A549 (cell line): ENCODE measurements around the gene ASB1. TPM values are rescaled to one million over a fixed set of nuclear protein-coding genes. Genes with fewer than 3 reads are reported as not detected.

Experiments
- ATAC-seq, 2 experiments: fragments of 200-7000 bp in 1 of 2; fragments of >200 bp in 1 of 2; cut with Nextera tagmentation in 1 of 2; cut with Tn5 transposase in 1 of 2; 3 replicates each; pipeline versions ENCODE4 v1.8.0 to v1.9.1; 2018 to 2020; ENCODE audit warnings: mild to moderate bottlenecking in 1 of 2, moderate library complexity in 1 of 2
- CTCF ChIA-PET: fragments of 300-600 bp; sonication (Branson Sonifier 250); formaldehyde crosslinking; extraction: SDS; loops from one replicate; lab custom pipeline; 2021; ENCODE audit warnings: antibody characterized with exemption, inconsistent platforms; lab: Yijun Ruan, JAX
- POLR2A ChIA-PET: fragments of 350-600 bp; formaldehyde crosslinking; extraction: SDS; loops from one replicate; lab custom pipeline; 2021; ENCODE audit warnings: antibody characterized with exemption, inconsistent platforms; lab: Yijun Ruan, JAX
- DNase-seq, 2 experiments: peaks; one replicate each; pipeline versions ENCODE4 v3.0.0 to v3.0.0-alpha.2; 2011 to 2016; ENCODE audit warnings: low read depth in 1 of 2, low spot score in 1 of 2
- FAIRE-seq: peaks from 2 replicates; lab custom pipeline; 2011; peaks lifted over from hg19 to GRCh38; lab: Jason Lieb, UNC
- H3K27ac ChIP-seq, 2 experiments: fragments of >200 bp; sonication (Bioruptor Twin); formaldehyde crosslinking; 3 replicates each; pipeline ENCODE4 v1.5.1; 2016 to 2017
- H3K4me1 ChIP-seq: fragments of >200 bp; sonication (Bioruptor Twin); formaldehyde crosslinking; 3 replicates; pipeline ENCODE4 v1.6.1; 2016
- H3K4me2 ChIP-seq: fragments of >200 bp; sonication (Bioruptor Twin); formaldehyde crosslinking; 3 replicates; pipeline ENCODE4 v1.6.1; 2016
- H3K4me3 ChIP-seq: fragments of >200 bp; sonication (Bioruptor Twin); formaldehyde crosslinking; 3 replicates; pipeline ENCODE4 v1.5.1; 2016
- H3K9me3 ChIP-seq: fragments of >200 bp; sonication (Bioruptor Twin); formaldehyde crosslinking; 3 replicates; pipeline ENCODE4 v1.6.1; 2016
- ATOH8 ChIP-seq: fragments of 250-450 bp; sonication (Bioruptor Pico); IDR thresholded peaks from 2 replicates; pipeline ENCODE4 v1.5.0; 2020; ENCODE audit warnings: low read depth, mild to moderate bottlenecking, moderate library complexity
- BCL3 ChIP-seq: fragments of >200 bp; sonication (Bioruptor Twin); formaldehyde crosslinking; IDR thresholded peaks from 3 replicates; pipeline ENCODE4 v1.6.1; 2016
- CBX2 ChIP-seq: fragments of 200-600 bp; sonication (generic); IDR thresholded peaks from 2 replicates; pipeline ENCODE4 v1.6.1; 2016; ENCODE audit warnings: low read depth, mild to moderate bottlenecking, borderline replicate concordance
- CBX8 ChIP-seq: fragments of 200-600 bp; sonication (generic); IDR thresholded peaks from 2 replicates; pipeline ENCODE4 v1.6.1; 2016
- E2F6 ChIP-seq: IDR thresholded peaks from 2 replicates; pipeline ENCODE4 v1.6.1; 2012; ENCODE audit warnings: low read depth, borderline replicate concordance
- ELK1 ChIP-seq: fragments of 150-350 bp; IDR thresholded peaks from 2 replicates; pipeline ENCODE4 v1.6.1; 2014; ENCODE audit warnings: low read depth, mild to moderate bottlenecking, low read length
- ESRRA ChIP-seq: fragments of 150-350 bp; IDR thresholded peaks from 2 replicates; pipeline ENCODE4 v1.6.1; 2014; ENCODE audit warnings: mild to moderate bottlenecking, low read length, borderline replicate concordance
- FOSB ChIP-seq: fragments of 250-450 bp; sonication (Bioruptor Pico); IDR thresholded peaks from 2 replicates; pipeline ENCODE4 v1.5.0; 2020; ENCODE audit warnings: mild to moderate bottlenecking, moderate library complexity
- HEYL ChIP-seq: fragments of 250-450 bp; sonication (Bioruptor Pico); IDR thresholded peaks from 2 replicates; pipeline ENCODE4 v1.8.0; 2021; ENCODE audit warnings: mild to moderate bottlenecking, moderate library complexity
- HMGXB4 ChIP-seq: fragments of 250-450 bp; sonication (Bioruptor Pico); IDR thresholded peaks from 2 replicates; pipeline ENCODE4 v1.5.0; 2021; ENCODE audit warnings: mild to moderate bottlenecking, moderate library complexity, borderline replicate concordance
- HOXB5 ChIP-seq: fragments of 250-450 bp; sonication (Bioruptor Pico); IDR thresholded peaks from 2 replicates; pipeline ENCODE4 v1.5.0; 2020; ENCODE audit warnings: mild to moderate bottlenecking, moderate library complexity
- JUNB ChIP-seq: fragments of >200 bp; sonication (Bioruptor Twin); formaldehyde crosslinking; IDR thresholded peaks from 2 replicates; pipeline ENCODE4 v1.6.1; 2016
- MAX ChIP-seq: IDR thresholded peaks from 2 replicates; pipeline ENCODE4 v1.6.1; 2012
- MAZ ChIP-seq: fragments of 150-350 bp; IDR thresholded peaks from 2 replicates; pipeline ENCODE4 v1.6.1; 2014; ENCODE audit warnings: antibody characterized with exemption, low read depth, low read length, borderline replicate concordance
- PHF8 ChIP-seq: fragments of 200-600 bp; sonication (generic); IDR thresholded peaks from 2 replicates; pipeline ENCODE4 v1.6.1; 2016; ENCODE audit warnings: low read depth, mild to moderate bottlenecking, antibody characterized with exemption, moderate library complexity, borderline replicate concordance
- POLR2AphosphoS2 ChIP-seq: conservative IDR thresholded peaks from 2 replicates; pipeline ENCODE4 v1.6.1; 2012; ENCODE audit warnings: low read length, improper control_type of control experiment, inconsistent platforms
- RAD21 ChIP-seq, 2 experiments: fragments of >200 bp in 1 of 2; sonication (Bioruptor Twin) in 1 of 2; formaldehyde crosslinking in 1 of 2; IDR thresholded peaks in 1 of 2; conservative IDR thresholded peaks in 1 of 2; 2 replicates in 1 of 2; 3 replicates in 1 of 2; pipeline ENCODE4 v1.6.1; 2012 to 2018; ENCODE audit warnings: inconsistent platforms in 1 of 2
- RCOR1 ChIP-seq: fragments of 150-350 bp; IDR thresholded peaks from 2 replicates; pipeline ENCODE4 v1.6.1; 2014; ENCODE audit warnings: antibody characterized with exemption, low read length, low read depth
- ZSCAN20 ChIP-seq: fragments of 250-450 bp; sonication (Bioruptor Pico); IDR thresholded peaks from 2 replicates; pipeline ENCODE4 v1.8.0; 2022; ENCODE audit warnings: mild to moderate bottlenecking, moderate library complexity
- WGBS: methylation state at CpG from one replicate; pipeline ENCODE4 v1.1.6; 2017; ENCODE audit errors: missing lambda C conversion rate; 5-methylcytosine and 5-hydroxymethylcytosine counted together
- polyA plus RNA-seq, 4 experiments: library from polyadenylated mRNA; depleted of rRNA in 3 of 4; stranded (reverse); fragments of >200 nt; fragmentation: RNase III in 1 of 4; extraction: RNeasy Plus Mini Kit Qiagen cat#74134 plus additional on column Dnase treatment in 1 of 4; gene quantifications; 2 replicates in 3 of 4; 3 replicates in 1 of 4; pipeline ENCODE4 v1.2.3, GENCODE V29; 2011 to 2017

ASB1 gene
- polyA plus RNA-seq, 2 of the 4 experiments (the other 2 are of a cell fraction), result 24.6 to 42.7 TPM

GRCh38 chr2:238488347-238488826 lies 61.7 kb downstream of the ASB1 start (continued):
- no peak for TF ChIP-seq PHF8
- TF ChIP-seq ESRRA, result no peak
- TF ChIP-seq MAZ, result no peak
- TF ChIP-seq JUNB, result no peak
- TF ChIP-seq CBX2, result no peak
- no peak for TF ChIP-seq ELK1
- TF ChIP-seq ATOH8 (CRISPR knock-in tag), result no peak
- no peak for TF ChIP-seq HEYL (CRISPR knock-in tag)
- TF ChIP-seq HMGXB4 (CRISPR knock-in tag), result no peak

- WGBS, result 77% methylated on average over 5 of the region's 14 CpGs
- no peak for FAIRE-seq
- DNase-seq, result no peak
- ChIA-PET CTCF (no interaction called here), POLR2A (no interaction called here)
- TF ChIP-seq HOXB5 (no peak), FOSB (CRISPR knock-in tag) (no peak)
- no peak for ATAC-seq
- H3K4me3 ChIP-seq, result no peak overlapping the region
- no peak overlapping the region for H3K4me2 ChIP-seq
- no peaks in the 10 kb centered on the region for H3K4me1 ChIP-seq
- no peaks in the 10 kb centered on the region for H3K9me3 ChIP-seq
- no peak overlapping the region for H3K27ac ChIP-seq
Observed at GRCh38 chr2:238489431-238489830, 62.7 kb downstream of the ASB1 start.

- POLR2A ChIA-PET, result no interaction called here
- Histone ChIP-seq H3K9me3 (no peaks in the 10 kb centered on the region), H3K4me1 (no peaks in the 10 kb centered on the region), H3K4me3 (no peak overlapping the region), H3K27ac (no peak overlapping the region), H3K4me2 (no peak overlapping the region)
- ATAC-seq, result no peak
- no peak for FAIRE-seq
- TF ChIP-seq MAX (no peak), RAD21 (conservative IDR thresholded peaks at IDR 0.05 in 1 of 2, IDR thresholded peaks at IDR 0.05 in 1 of 2) (no peak), JUNB (no peak), CBX8 (no peak), BCL3 (no peak), POLR2AphosphoS2 (no peak), RCOR1 (no peak), HMGXB4 (CRISPR knock-in tag) (no peak), E2F6 (no peak), ZSCAN20 (CRISPR knock-in tag) (no peak)
- DNase-seq, result no peak
- CTCF ChIA-PET, result no interaction called here
Observed at GRCh38 chr2:238489896-238490295, 63.2 kb downstream of the ASB1 start.
